LNCaP clone FGC (cell line): ENCODE data around the gene C1GALT1C1L.
"Not testable (repeated sequence)": the region's sequence is repeated elsewhere in the genome, so short reads cannot be mapped to it uniquely, and the experiment has no call there.

ENCODE experiments used
- DNase-seq: peaks from one replicate; pipeline ENCODE4 v3.0.0-alpha.2; 2011; ENCODE audit warnings: low read depth
- H3K4me3 ChIP-seq: 2 replicates; pipeline ENCODE4 v1.5.1; 2011; ENCODE audit warnings: mild to moderate bottlenecking, low read depth, low read length, control low read depth
- TF ChIP-seq, protein P1 (sequence below): IDR thresholded peaks from 2 replicates; pipeline ENCODE4 v1.5.1; 2012; ENCODE audit warnings: mild to moderate bottlenecking; ENCODE audit not compliant: control insufficient read depth, insufficient read depth; ENCODE audit errors: extremely low read depth

The C1GALT1C1L gene

DNA sequence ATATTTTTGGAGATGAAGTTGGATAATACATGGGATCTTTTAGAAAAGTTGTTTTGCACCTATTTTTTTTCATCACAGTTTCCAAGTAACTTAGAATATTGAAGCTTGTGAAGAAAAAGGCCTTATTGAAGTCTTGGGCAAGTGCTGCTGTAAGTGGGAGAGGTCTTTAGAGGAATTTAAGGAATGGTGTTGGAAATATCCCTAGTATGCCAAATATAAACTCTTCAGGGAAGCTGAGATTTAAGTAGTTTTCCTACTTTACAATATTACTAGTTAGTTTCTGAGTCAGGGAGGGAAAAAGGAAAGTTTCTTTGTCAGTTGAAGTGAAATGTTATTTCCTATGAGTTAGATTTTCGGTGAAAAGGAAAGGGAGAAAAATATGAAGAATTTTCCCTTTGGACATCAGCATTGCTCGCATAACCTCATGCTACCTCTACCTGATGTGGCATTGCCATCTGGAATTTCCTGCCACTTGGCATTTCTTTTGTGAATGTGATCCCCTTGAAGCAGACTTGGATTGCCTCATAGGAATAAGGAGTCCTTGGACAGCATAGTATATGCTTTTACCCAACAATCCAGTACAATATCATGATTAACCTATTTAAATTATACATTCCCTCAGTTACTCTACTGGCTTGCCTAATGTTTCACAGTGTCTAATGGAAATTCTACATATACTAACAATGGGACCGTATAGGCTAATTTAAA lies 27.1 kb downstream of the C1GALT1C1L start:
- TF ChIP-seq, protein P1, sequence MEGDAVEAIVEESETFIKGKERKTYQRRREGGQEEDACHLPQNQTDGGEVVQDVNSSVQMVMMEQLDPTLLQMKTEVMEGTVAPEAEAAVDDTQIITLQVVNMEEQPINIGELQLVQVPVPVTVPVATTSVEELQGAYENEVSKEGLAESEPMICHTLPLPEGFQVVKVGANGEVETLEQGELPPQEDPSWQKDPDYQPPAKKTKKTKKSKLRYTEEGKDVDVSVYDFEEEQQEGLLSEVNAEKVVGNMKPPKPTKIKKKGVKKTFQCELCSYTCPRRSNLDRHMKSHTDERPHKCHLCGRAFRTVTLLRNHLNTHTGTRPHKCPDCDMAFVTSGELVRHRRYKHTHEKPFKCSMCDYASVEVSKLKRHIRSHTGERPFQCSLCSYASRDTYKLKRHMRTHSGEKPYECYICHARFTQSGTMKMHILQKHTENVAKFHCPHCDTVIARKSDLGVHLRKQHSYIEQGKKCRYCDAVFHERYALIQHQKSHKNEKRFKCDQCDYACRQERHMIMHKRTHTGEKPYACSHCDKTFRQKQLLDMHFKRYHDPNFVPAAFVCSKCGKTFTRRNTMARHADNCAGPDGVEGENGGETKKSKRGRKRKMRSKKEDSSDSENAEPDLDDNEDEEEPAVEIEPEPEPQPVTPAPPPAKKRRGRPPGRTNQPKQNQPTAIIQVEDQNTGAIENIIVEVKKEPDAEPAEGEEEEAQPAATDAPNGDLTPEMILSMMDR, result no peak
- H3K4me3 ChIP-seq, result no peak overlapping the region
- no peak for DNase-seq

DNA sequence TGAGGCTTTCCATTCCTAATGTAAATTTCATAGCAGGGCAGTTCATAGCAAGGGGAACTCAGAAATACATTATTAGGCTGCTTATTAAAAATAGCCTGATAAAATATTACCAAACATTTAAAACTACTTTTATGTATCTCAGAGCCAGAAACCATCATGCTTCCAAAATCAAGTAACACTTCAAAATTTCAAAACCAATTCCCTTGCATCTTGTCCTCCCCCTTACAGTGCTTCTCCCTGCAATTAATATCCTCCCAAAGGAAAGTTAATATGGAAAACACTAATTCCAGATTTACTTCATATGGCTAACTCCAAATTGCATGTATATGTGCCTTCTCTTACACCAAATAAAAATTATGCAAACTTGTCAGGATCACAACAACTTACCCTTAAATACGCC lies 32.5 kb downstream of the C1GALT1C1L start:
- TF ChIP-seq, protein P1, result no peak
- DNase-seq, result no peak
- H3K4me3 ChIP-seq, result no peak overlapping the region

DNA sequence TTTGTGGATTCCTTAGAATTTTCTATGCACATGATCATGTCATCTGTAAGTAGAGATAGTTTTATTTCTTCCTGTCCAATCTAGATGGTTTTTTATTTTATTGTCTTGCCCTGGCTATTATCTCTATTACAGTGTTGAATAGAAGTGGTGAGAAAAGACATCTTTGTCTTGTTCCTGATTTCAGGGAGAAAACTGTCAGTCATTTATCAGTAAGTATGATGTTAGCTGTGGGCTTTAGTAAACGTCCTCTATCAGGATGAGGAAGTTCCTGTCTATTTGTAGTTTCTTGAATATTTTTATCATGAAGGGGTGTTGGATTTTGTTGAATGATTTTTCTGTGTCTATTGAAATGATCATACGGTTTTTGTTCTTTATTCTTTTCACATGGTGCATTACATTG lies 33.9 kb downstream of the C1GALT1C1L start:
- no peak for DNase-seq
- no peak overlapping the region for H3K4me3 ChIP-seq
- TF ChIP-seq, protein P1, result no peak

DNA sequence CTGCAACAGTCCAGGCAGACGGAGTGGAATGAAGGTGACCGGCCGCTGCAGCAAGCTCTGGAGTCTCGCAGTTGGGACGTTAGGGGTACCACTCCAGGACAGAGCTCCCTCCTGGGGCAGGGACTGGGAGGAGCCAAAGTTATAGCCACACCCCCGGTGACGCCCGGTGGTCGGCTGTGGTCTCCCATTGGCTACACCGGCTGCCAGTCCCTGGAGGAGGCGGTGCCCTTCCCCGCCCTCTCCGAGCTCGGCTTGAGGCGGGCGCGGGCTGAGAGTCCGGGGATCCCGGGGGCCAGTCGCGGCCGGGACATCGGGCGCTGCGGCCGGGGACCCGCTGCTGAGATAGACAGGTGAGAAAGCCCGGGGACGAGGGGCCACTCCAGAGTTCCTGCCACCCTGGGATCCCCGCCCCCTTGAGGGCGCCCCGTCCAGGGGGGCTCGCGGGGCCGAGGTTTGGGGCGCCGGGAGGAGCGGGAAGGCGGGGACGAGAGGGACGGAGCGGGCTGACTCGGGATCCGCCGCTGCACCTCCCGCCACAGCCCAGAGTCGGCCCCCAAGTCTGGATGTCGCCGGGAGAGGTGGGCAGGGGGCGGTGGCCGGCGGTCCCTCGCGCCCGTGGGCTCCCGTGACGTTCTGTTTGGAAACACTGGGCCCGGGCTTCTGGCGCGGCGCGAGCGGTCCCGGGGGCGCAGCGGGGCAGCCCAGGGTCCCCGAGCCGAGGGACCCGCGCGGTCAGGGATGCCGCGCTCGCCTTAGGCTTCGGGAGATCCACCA lies 39.0 kb downstream of the C1GALT1C1L start, which contains the start of gene PLEKHH2:
Gene PLEKHH2, plus strand, starts transcription at position 231 of the 774 bp plus-strand sequence. CDS start 7,414 bp downstream, outside the sequence.
- H3K4me3 ChIP-seq, result peak within 1 kb of the TSS; percentile 46
- TF ChIP-seq, protein P1, result no peak
- DNase-seq, result no peak

DNA sequence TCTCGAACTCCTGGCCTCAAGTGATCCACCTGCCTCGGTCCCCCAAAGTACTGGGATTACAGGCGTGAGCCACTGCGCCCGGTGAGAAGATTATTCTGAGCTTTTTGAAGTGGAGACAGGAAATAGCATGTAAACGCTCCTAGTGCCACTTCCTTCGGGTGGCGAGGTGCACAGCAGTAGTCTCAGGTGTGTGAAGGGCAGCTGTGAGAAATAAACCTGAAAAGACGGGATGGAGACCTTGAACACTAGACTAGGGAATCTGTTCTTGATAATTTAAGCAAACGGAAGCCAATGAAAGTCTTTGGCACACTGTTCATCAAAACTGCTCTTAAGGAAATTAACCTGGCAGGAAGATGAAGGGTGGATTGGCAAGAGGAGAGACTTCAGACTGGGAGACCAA lies 39.6 kb downstream of the C1GALT1C1L start:
- peak overlapping the region; percentile 46 for H3K4me3 ChIP-seq
- TF ChIP-seq, protein P1, result no peak
- no peak for DNase-seq

DNA sequence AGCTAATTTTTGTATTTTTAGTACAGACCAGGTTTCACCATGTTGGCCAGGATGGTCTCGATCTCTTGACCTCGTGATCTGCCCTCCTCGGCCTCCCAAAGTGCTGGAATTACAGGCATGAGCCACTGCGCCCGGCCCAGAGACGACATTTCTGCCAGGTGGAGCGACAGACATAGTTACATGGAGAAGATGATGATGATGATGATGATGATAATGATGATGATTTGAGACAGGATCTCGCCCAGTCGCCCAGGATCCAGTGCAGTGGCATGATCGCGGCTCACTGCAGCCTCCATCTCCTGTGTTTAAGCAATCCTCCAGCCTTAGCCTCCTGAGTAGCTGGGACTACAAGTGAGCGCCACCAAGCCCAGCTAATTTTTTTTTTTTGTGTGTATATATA lies 40.1 kb downstream of the C1GALT1C1L start:
- H3K4me3 ChIP-seq, result not testable (repeated sequence)

DNA sequence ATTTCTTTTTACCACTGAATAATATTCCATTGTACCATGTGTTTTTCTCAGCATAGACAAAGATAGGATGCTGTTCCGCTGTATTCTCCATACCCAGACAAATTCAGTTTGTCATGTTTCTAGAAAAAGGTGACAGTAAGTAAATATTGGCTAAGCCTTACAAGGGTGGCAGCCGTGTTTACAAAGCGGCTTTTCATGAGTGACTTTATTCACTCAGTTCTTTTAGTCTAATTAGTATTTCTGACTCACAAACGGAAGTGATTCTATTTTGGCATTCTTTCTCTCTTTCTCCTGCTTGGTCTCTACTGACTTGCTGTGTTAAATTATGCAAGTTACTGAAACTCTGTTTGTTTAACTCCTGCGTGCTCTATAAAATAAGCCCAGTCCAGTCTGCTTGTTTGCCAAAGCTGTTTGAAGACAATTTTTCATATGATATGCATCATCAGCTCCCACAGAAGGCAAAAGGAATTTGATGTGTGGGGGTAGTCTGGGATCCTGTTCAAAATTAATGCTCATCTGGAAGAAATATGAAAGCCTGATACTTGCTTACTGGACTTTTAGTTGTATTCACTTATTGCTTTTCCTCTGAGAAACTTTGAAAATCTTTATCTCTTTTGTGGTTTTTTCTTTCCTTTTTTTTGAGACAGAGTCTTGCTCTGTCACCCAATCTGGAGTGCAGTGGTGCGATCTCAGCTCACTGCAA lies 41.5 kb downstream of the C1GALT1C1L start:
- H3K4me3 ChIP-seq, result no peak overlapping the region
- DNase-seq, result peak; percentile 75

More for the DNA sequence above, 40.1 kb downstream of the C1GALT1C1L start:
- DNase-seq, result not testable (repeated sequence)

More for the DNA sequence above, 41.5 kb downstream of the C1GALT1C1L start:
- TF ChIP-seq, protein P1, result no peak
